Stimulated activated naive CD8-positive, alpha-beta T cell treated with anti-CD3 and anti-CD28 coated beads, Interleukin-15, Interleukin-2, amounts not matched to agents 100 ng/mL and 50 ng/mL, for 24 hours (primary cell): ENCODE data around the gene CES1.
"Not testable (repeated sequence)": the region's sequence is repeated elsewhere in the genome, so short reads cannot be mapped to it uniquely, and the experiment has no call there.

Experiments
- H3K27ac Mint-ChIP-seq: one replicate; pipeline ENCODE4 v1.8.0; 2021; ENCODE audit warnings: mild to moderate bottlenecking, mixed read lengths
- H3K27me3 Mint-ChIP-seq: one replicate; pipeline ENCODE4 v1.8.0; 2021; ENCODE audit warnings: mixed read lengths
- H3K36me3 Mint-ChIP-seq: one replicate; pipeline ENCODE4 v1.8.0; 2021; ENCODE audit warnings: low read depth, mixed read lengths
- H3K4me1 Mint-ChIP-seq: one replicate; pipeline ENCODE4 v1.8.0; 2021; ENCODE audit warnings: low read depth, mixed read lengths
- H3K4me3 Mint-ChIP-seq: one replicate; pipeline ENCODE4 v1.8.0; 2021; ENCODE audit warnings: mild to moderate bottlenecking, mixed read lengths
- H3K9me3 Mint-ChIP-seq: one replicate; pipeline ENCODE4 v1.8.0; 2021; ENCODE audit warnings: mixed read lengths

The CES1 gene

DNA sequence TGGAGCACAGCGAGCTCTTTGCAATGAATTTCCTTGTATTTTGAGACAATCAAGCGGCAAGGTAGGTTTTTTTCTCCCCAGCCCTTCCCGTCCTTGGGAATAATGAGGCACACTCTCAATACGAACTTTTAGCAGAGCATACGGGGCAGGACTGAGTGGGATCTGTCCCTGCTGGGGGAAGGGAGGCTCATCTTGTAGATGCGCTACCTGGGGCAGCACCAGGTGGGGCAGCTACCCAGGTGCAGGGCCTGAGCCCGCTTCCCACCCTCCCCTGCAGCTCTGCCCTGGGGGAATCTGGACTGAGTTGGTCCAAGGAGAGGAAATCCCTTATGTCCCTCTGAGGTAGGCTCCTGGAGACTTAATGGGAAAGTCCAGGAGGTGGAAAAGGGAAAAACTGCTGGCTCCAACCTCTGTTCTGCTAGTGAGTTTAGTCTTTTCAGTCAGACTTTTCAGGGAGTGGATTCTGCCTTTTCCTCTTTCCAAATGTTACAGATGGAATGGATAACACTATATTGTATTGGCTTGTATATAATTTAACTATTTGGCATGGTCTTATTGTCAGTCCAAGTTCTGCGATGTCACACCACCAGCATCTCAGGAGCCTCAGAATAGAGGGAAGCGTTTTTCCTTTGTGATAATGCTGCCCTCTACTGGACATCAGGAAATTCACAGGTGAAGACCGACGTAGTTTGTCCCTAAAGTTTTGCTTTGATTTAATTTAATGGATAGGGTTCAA is 9.6 kb upstream of the CES1 start:
- no peaks in the 10 kb centered on the region for H3K4me1 Mint-ChIP-seq
- H3K27me3 Mint-ChIP-seq = peaks cover 11% of the 10 kb centered on the region
- no peaks in the 10 kb centered on the region for H3K36me3 Mint-ChIP-seq
- no peak overlapping the region for H3K27ac Mint-ChIP-seq
- no peaks in the 10 kb centered on the region for H3K9me3 Mint-ChIP-seq
- H3K4me3 Mint-ChIP-seq = no peak overlapping the region

DNA sequence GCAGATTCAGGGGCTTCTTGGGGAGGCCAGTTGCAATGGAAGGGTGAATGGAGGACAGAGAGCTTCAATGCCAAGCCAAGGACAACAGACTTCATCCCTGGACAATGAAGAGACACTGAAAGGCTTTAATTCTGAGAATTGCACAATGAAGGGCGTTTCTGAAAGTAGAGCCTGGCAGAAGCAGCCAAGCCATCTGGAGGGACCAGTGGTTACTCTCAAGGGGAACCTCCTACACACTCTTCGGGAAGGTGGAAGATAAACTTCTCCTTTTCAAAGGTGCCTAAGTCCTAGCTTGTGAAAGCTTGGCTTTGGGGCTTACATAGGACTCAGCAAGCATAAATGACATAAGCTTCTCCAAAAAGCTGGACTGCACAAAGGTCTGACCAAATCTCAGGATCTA is 6.2 kb upstream of the CES1 start:
- Mint-ChIP-seq H3K4me3 (no peak overlapping the region), H3K27me3 (peaks cover 4% of the 10 kb centered on the region)

DNA sequence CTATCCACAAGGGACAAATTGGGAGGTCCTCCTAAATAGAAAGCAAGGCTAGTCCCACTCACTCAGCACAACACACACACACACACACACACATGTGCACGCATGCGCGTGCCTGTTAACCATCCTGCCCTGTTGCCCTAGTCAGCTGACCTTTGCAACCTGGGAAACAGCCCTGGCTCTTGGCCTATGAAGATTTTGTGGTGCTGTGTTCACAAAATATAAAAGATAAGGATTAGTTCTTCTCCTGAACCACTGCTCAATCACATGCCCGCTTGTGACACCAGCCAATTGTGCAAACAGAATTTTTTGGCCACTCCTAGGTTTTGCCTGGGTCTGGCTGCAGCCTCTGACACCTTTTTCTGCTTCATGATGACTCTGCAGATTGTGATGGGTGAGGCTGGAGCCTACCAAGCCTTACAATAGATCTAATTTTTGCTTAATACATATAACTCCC is 3.3 kb upstream of the CES1 start:
- peaks cover under 1% of the 10 kb centered on the region for H3K27me3 Mint-ChIP-seq
- H3K4me3 Mint-ChIP-seq = no peak overlapping the region
- no peaks in the 10 kb centered on the region for H3K4me1 Mint-ChIP-seq
- H3K9me3 Mint-ChIP-seq = no peaks in the 10 kb centered on the region
- no peak overlapping the region for H3K27ac Mint-ChIP-seq
- no peaks in the 10 kb centered on the region for H3K36me3 Mint-ChIP-seq

More for the DNA sequence above, 6.2 kb upstream of the CES1 start:
- no peaks in the 10 kb centered on the region for H3K4me1 Mint-ChIP-seq
- H3K36me3 Mint-ChIP-seq = no peaks in the 10 kb centered on the region
- no peaks in the 10 kb centered on the region for H3K9me3 Mint-ChIP-seq
- H3K27ac Mint-ChIP-seq = no peak overlapping the region

DNA sequence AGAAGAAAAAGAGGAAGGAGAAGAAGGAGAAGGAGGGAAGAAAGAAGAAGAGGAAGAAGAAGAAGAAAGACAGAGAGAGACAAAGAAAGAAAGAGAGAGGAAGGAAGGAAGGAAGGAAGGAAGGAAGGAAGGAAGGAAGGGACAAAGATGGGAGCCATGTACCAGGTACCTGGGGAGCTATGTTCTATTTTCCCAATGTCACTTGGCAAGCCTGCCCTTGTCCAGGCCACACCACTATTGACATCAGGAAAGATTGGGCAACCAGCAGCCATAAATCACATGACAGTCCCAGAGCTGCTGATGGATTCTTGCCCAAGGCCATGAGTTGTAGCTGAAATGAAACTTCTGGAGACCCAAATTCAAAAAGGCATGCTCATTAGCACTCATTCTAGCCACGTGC is 2.7 kb upstream of the CES1 start:
- no peaks in the 10 kb centered on the region for H3K36me3 Mint-ChIP-seq
- H3K4me1 Mint-ChIP-seq = no peaks in the 10 kb centered on the region
- no peaks in the 10 kb centered on the region for H3K27me3 Mint-ChIP-seq
- no peaks in the 10 kb centered on the region for H3K9me3 Mint-ChIP-seq
- no peak overlapping the region for H3K27ac Mint-ChIP-seq
- H3K4me3 Mint-ChIP-seq = no peak overlapping the region

DNA sequence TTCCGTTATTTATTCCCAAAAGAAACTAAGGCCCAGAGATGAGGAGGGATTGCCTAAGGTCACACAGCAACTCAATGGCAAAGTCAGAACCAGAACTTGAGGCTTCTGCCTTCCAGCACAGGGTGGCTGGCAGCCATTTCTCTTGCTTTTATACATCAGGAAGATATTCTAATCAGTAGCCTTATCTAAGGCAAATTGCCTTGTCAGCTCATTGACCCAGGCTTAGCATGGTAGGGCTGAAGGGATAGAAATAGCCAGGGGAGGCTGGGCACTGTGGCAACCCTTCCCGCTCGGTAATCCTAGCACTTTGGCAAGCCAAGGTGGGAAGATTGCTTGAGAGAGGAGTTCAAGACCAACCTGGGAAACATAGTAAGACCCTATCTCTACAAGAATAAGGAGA is 2.3 kb upstream of the CES1 start:
- not testable (repeated sequence) for H3K4me1 Mint-ChIP-seq, H3K36me3 Mint-ChIP-seq, H3K9me3 Mint-ChIP-seq, H3K27ac Mint-ChIP-seq, H3K4me3 Mint-ChIP-seq, H3K27me3 Mint-ChIP-seq

DNA sequence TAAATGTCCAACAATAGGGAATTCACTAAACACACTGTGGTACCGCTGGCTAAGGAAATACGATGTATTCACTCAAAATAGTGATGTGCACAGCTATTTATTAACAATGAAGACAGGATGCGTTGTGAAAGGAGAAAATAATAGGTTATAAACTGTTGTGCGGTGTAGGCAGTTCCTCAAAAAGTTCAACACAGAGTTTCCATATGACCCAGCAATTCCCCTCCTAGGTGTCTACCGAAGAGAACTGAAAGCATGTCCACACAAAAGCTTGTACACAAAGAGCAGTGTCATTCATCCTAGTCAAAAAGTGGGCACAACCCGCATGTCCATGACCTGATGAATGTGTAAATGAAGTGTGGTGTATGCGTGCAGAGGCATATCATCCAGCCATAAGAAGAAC is 1.2 kb upstream of the CES1 start:
- H3K36me3 Mint-ChIP-seq = no peaks in the 10 kb centered on the region
- H3K4me1 Mint-ChIP-seq = no peaks in the 10 kb centered on the region
- no peak overlapping the region for H3K4me3 Mint-ChIP-seq
- peaks cover 3% of the 10 kb centered on the region for H3K27me3 Mint-ChIP-seq
- no peaks in the 10 kb centered on the region for H3K9me3 Mint-ChIP-seq
- no peak overlapping the region for H3K27ac Mint-ChIP-seq

DNA sequence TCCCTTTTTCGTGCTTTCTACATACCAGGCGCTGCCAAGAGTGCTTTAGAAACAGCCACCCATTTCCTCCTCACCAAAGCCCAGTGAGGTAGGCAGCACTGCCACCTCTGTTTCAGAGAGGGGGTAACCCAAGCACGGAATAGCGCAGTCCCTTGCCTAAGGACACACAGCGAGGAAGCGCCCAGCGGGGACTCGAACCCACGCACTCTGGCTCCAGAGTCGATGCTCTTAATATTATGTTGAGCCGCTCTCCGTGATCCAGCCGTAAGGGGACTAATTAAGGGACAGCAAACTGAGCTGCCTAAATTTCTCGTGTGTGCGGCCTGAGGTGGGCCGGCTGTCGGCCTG is 497 bp downstream of the CES1 start:
- H3K36me3 Mint-ChIP-seq = no peaks in the 10 kb centered on the region
- no peaks in the 10 kb centered on the region for H3K4me1 Mint-ChIP-seq
- H3K4me3 Mint-ChIP-seq = no peak overlapping the region
- H3K27ac Mint-ChIP-seq = no peak overlapping the region
- peaks cover 3% of the 10 kb centered on the region for H3K27me3 Mint-ChIP-seq
- H3K9me3 Mint-ChIP-seq = no peaks in the 10 kb centered on the region

DNA sequence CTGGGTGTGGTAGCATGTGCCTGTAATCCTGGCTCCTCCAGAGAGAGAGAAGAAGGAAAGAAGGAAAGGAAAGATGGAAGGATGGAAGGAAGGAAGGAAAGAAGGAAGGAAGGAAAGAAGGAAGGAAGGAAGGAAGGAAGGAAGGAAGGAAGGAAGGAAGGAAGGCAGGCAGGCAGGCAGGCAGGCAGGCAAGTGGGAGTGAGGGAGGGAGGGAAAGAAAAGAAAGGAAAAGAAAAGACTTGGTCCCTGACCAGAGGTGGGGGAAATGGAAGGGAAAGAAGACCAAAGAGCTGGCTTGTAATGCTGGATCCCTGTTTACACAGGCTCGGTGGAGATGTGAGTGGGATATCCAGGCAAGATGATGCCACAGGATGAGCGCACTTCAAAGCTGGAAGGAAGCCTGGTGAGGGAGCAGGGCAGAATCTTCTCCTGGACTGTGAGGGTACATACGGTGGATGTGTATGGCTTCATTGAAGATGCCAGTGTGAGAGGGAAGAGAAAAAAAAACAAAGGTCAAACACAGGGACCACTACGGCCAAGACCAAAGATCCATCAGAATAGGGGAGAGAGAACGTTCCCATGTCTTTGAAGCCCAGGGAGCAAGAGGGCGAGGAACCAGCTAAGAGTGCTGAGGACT is 2.1 kb downstream of the CES1 start:
- H3K4me1 Mint-ChIP-seq = no peaks in the 10 kb centered on the region
- no peak overlapping the region for H3K27ac Mint-ChIP-seq
- H3K4me3 Mint-ChIP-seq = no peak overlapping the region
- H3K27me3 Mint-ChIP-seq = peaks cover 11% of the 10 kb centered on the region
- no peaks in the 10 kb centered on the region for H3K36me3 Mint-ChIP-seq
- no peaks in the 10 kb centered on the region for H3K9me3 Mint-ChIP-seq

DNA sequence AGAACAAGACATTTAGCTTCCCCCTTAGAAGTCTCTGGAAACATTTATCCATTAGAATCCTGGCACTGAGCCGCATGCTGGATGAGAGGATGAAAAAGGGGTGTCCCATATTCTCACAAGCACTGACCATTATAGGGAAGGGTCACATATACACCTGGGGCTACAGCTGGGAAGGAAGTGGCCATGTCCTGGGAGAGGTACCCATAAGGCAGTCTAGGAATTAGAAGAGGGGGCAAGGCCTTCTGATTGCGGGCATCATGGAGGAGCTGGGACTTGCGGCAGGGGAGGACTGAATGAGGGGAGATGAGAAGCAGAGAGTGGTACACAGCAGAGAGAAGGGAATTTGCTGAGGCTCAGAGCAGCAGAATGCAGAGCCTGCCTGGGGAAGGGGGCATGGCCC is 3.7 kb downstream of the CES1 start:
- H3K27ac Mint-ChIP-seq, H3K36me3 Mint-ChIP-seq, H3K9me3 Mint-ChIP-seq, H3K4me1 Mint-ChIP-seq, H3K4me3 Mint-ChIP-seq: not testable (repeated sequence)
- peaks cover 16% of the 10 kb centered on the region for H3K27me3 Mint-ChIP-seq

DNA sequence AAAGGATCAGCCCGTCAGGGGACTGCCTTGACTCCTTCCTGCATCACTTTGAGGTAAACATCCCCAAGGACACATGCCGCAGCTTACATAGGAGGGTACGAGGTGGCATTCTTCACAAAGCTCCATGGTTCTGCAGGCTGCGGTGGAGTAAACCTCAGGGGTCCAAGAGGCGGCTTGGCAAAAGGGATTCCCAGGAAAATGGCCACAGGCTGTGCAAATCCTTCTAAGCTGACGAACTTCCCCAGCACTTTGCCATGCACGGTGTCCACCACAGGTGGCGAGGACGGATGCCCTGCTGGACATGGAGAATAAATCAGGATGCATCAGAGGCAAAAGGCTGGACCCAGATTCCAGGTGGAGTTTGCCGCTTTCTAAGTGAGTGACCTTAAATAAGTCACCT is 4.2 kb downstream of the CES1 start:
- H3K36me3 Mint-ChIP-seq = no peaks in the 10 kb centered on the region
- H3K27me3 Mint-ChIP-seq = peaks cover 16% of the 10 kb centered on the region
- H3K4me3 Mint-ChIP-seq = no peak overlapping the region
- no peak overlapping the region for H3K27ac Mint-ChIP-seq
- H3K4me1 Mint-ChIP-seq = no peaks in the 10 kb centered on the region
- H3K9me3 Mint-ChIP-seq = no peaks in the 10 kb centered on the region

DNA sequence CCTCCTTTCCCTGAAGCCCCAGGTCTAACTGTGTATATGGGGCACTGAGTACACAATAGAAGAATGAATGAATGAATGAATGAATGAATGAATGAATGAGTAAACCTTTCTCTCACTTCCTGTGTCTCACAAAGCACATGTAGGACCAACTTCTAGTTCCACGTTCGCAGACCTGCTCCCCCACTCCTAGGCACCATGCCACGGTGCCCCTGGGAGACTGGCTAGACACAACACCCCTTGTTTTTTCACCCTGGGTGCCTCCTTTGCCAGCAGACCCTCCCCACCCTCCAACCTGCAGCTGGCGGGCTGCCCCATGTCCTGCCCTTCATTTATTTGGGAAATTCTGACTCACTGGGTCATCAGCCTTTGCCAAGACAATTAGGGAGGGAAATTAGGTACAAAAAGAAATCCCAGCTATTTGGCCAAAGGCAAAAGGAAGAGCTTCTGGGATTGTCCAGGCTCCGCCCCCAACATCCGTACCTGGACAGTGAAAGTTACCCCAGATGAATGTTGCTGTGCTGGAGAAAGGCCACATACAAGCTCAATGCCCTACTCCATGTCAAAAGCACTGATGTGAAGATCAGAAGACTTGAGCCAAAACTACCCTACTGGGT is 7.7 kb downstream of the CES1 start:
- Mint-ChIP-seq H3K36me3 (no peaks in the 10 kb centered on the region), H3K27ac (no peak overlapping the region), H3K9me3 (no peaks in the 10 kb centered on the region), H3K4me1 (no peaks in the 10 kb centered on the region), H3K4me3 (no peak overlapping the region), H3K27me3 (peaks cover 21% of the 10 kb centered on the region)

DNA sequence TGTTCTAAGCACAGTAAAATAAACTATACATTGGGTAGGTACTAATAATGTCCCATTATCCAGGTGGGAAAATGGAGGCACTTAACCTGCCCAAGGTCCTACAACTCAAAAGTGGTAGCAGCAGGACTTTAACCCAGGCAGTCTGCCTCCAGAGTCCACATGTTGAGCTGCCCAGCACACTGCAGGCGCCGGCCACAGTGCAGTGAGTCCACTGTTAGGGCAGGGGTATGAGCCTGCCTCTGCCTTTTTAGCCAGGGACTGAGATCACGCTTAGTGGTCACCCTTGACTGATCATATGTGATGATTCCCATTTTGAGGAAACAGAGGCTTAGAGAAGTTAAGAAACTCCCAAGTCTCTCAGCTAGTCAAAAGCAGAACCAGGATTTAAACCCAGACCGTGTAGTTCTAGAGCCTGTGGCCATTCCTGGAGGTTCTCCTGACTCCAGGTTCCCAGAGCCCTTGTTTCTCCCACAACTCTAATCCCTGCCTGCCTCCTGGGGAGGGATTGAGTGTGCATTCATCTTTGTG is 8.4 kb downstream of the CES1 start:
- no peaks in the 10 kb centered on the region for H3K9me3 Mint-ChIP-seq
- no peak overlapping the region for H3K27ac Mint-ChIP-seq
- no peaks in the 10 kb centered on the region for H3K4me1 Mint-ChIP-seq
- H3K27me3 Mint-ChIP-seq = peaks cover 21% of the 10 kb centered on the region
- H3K4me3 Mint-ChIP-seq = no peak overlapping the region
- no peaks in the 10 kb centered on the region for H3K36me3 Mint-ChIP-seq

DNA sequence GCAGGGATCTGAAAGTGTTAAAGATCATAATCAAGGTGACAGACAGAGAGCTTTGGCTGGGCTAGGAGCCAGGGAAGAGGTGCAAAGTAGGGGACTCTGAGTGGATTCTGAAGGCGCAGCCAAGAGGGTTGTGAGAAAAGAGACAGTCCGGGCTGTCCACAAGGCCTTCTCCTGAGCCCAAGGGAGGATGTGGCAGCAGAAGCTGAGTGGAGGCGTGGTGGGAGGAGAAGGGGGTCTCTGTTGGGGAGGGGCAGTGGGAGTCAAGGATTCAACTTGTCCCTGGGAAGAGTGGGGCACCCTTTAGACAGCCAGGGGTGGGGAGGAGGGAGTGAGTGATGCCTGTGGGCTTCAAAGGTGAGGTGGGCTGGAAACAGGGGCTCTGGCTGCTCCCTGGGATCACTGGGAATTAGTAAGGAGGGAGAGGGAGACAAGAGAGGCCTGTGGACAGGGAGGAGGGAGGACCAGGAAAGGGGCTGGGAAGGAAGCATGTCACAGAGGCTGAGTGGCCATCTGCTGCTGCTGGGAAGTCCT is 10.6 kb downstream of the CES1 start:
- no peak overlapping the region for H3K4me3 Mint-ChIP-seq
- no peak overlapping the region for H3K27ac Mint-ChIP-seq
- peaks cover 29% of the 10 kb centered on the region for H3K27me3 Mint-ChIP-seq
- H3K9me3 Mint-ChIP-seq = no peaks in the 10 kb centered on the region
- no peaks in the 10 kb centered on the region for H3K4me1 Mint-ChIP-seq
- H3K36me3 Mint-ChIP-seq = no peaks in the 10 kb centered on the region

DNA sequence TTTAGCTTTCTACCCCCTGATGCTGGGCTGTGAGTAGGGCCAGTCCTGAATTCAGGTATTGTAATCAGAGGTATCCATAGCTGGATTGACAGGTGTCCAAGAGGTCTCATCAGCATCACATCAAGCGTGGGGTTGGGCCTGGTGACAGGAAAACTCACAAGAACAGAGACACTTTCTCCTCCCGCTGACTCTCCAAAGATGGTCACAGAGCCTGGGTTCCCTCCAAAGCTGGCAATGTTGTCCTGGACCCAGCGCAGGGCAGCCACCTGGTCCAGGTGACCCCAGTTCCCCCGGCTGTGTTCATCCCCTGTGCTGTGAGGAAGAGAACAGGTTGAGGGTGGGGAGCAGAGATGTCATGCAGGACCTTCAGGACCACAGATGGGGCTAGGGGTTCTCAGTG is 11.7 kb downstream of the CES1 start:
- no peaks in the 10 kb centered on the region for H3K4me1 Mint-ChIP-seq
- peaks cover 27% of the 10 kb centered on the region for H3K27me3 Mint-ChIP-seq
- H3K36me3 Mint-ChIP-seq = no peaks in the 10 kb centered on the region
- no peaks in the 10 kb centered on the region for H3K9me3 Mint-ChIP-seq
- H3K4me3 Mint-ChIP-seq = no peak overlapping the region
- no peak overlapping the region for H3K27ac Mint-ChIP-seq

DNA sequence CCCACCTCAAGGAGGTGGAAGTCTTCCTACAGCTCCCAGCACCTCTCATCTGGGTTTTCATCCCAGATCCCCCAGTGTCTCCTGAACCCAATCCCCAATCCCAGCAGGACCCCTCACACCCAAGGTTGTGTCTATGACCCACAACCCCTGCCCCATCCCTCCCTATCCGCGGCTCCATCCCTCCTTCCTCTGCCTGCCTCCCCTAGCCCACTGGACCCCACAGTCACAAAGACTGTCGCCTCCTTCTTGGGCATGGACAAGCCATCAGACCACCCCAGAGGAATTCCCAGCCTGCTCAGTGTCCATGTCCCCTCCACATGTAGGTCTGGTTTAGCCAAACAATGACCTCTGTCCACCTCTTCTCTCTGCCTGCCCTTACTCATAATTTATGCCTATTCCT is 12.3 kb downstream of the CES1 start:
- H3K4me3 Mint-ChIP-seq = no peak overlapping the region
- peaks cover 25% of the 10 kb centered on the region for H3K27me3 Mint-ChIP-seq
- no peaks in the 10 kb centered on the region for H3K4me1 Mint-ChIP-seq
- no peaks in the 10 kb centered on the region for H3K36me3 Mint-ChIP-seq
- H3K27ac Mint-ChIP-seq = no peak overlapping the region
- no peaks in the 10 kb centered on the region for H3K9me3 Mint-ChIP-seq
